ENCODE data around the gene KLHDC9. TPM values are rescaled to one million over a fixed set of nuclear protein-coding genes. Genes with fewer than 3 reads are reported as not detected.

The KLHDC9 gene
- polyA plus RNA-seq, 1 donor (not counting 4 experiments of a cell fraction or from before 2014, with no cell fraction given): 0.54 TPM

GRCh38 chr1:161051219-161051618 is 46.9 kb upstream of the KLHDC9 start:
- FAIRE-seq (no peak), DNase-seq (ENCODE audit: low read depth, low spot score) (no peak)
- no peaks in the 10 kb centered on the region for H3K9me1 ChIP-seq (ENCODE audit: control insufficient read depth, extremely low read depth, insufficient read depth, low read length)
- no peaks in the 10 kb centered on the region for H3K79me2 ChIP-seq (ENCODE audit: control insufficient read depth, insufficient read depth, low read length)
- no peak overlapping the region for H3K4me3 ChIP-seq (ENCODE audit: control insufficient read depth in 2 of 3, extremely low read depth in 1 of 3, insufficient read depth in 2 of 3, low read depth in 1 of 3, low read length in 3 of 3)
- dilution Hi-C loops (cut with MboI; ENCODE audit: extremely low pct_ligation_motif_present, low sequenced_read_pairs): no loop called here
- peaks cover 9% of the 10 kb centered on the region for H3K9me3 ChIP-seq (ENCODE audit: control insufficient read depth, low read depth, low read length)
- no peak overlapping the region for H3K4me2 ChIP-seq (ENCODE audit: control insufficient read depth, extremely low read depth, insufficient read depth, low read depth, low read length)
- no peak overlapping the region for H3K9ac ChIP-seq (ENCODE audit: control insufficient read depth, extremely low read depth, insufficient read depth, low read length)
- no peaks in the 10 kb centered on the region for H4K20me1 ChIP-seq (ENCODE audit: control insufficient read depth, extremely low read depth, insufficient read depth, low read length)
- peaks cover 7% of the 10 kb centered on the region for H3K4me1 ChIP-seq (ENCODE audit: control insufficient read depth, extremely low read depth, insufficient read depth, low read length)
- H2AFZ ChIP-seq (ENCODE audit: control insufficient read depth, low read length): no peak overlapping the region
- H3K27me3 ChIP-seq (ENCODE audit: control insufficient read depth, extremely low read depth, insufficient read depth, low read length): no peaks in the 10 kb centered on the region
- no peak overlapping the region for H3K27ac ChIP-seq (ENCODE audit: control insufficient read depth, insufficient read depth, low read length)
- TF ChIP-seq CTCF (optimal IDR thresholded peaks at IDR 0.05 in 1 of 3, IDR thresholded peaks at IDR 0.05 in 1 of 3, conservative IDR thresholded peaks at IDR 0.05 in 1 of 3; ENCODE audit: extremely low read depth in 1 of 3, insufficient read depth in 2 of 3, low read length in 3 of 3): no peak
- no peak for TF ChIP-seq EZH2 (IDR thresholded peaks at IDR 0.05; ENCODE audit: low read length)
- H3K36me3 ChIP-seq (ENCODE audit: control insufficient read depth in 2 of 2, extremely low read depth in 1 of 2, insufficient read depth in 2 of 2, low read length in 2 of 2): no peaks in the 10 kb centered on the region

GRCh38 chr1:161052899-161053298 is 45.3 kb upstream of the KLHDC9 start:
- no peaks in the 10 kb centered on the region for H3K9me1 ChIP-seq (ENCODE audit: control insufficient read depth, extremely low read depth, insufficient read depth, low read length)
- no peaks in the 10 kb centered on the region for H3K79me2 ChIP-seq (ENCODE audit: control insufficient read depth, insufficient read depth, low read length)
- dilution Hi-C loops (cut with MboI; ENCODE audit: extremely low pct_ligation_motif_present, low sequenced_read_pairs): no loop called here
- no peaks in the 10 kb centered on the region for H3K4me1 ChIP-seq (ENCODE audit: control insufficient read depth, extremely low read depth, insufficient read depth, low read length)
- H3K4me2 ChIP-seq (ENCODE audit: control insufficient read depth, extremely low read depth, insufficient read depth, low read depth, low read length): no peak overlapping the region
- H2AFZ ChIP-seq (ENCODE audit: control insufficient read depth, low read length): no peak overlapping the region
- H4K20me1 ChIP-seq (ENCODE audit: control insufficient read depth, extremely low read depth, insufficient read depth, low read length): no peaks in the 10 kb centered on the region
- H3K27ac ChIP-seq (ENCODE audit: control insufficient read depth, insufficient read depth, low read length): no peak overlapping the region
- FAIRE-seq (no peak), DNase-seq (ENCODE audit: low read depth, low spot score) (no peak)
- H3K36me3 ChIP-seq (ENCODE audit: control insufficient read depth in 2 of 2, extremely low read depth in 1 of 2, insufficient read depth in 2 of 2, low read length in 2 of 2): no peaks in the 10 kb centered on the region
- H3K9me3 ChIP-seq (ENCODE audit: control insufficient read depth, low read depth, low read length): peaks cover 9% of the 10 kb centered on the region
- no peak for TF ChIP-seq EZH2 (IDR thresholded peaks at IDR 0.05; ENCODE audit: low read length)
- no peak for TF ChIP-seq CTCF (optimal IDR thresholded peaks at IDR 0.05 in 1 of 3, IDR thresholded peaks at IDR 0.05 in 1 of 3, conservative IDR thresholded peaks at IDR 0.05 in 1 of 3; ENCODE audit: extremely low read depth in 1 of 3, insufficient read depth in 2 of 3, low read length in 3 of 3)
- no peak overlapping the region for H3K9ac ChIP-seq (ENCODE audit: control insufficient read depth, extremely low read depth, insufficient read depth, low read length)
- no peak overlapping the region for H3K4me3 ChIP-seq (ENCODE audit: control insufficient read depth in 2 of 3, extremely low read depth in 1 of 3, insufficient read depth in 2 of 3, low read depth in 1 of 3, low read length in 3 of 3)
- no peaks in the 10 kb centered on the region for H3K27me3 ChIP-seq (ENCODE audit: control insufficient read depth, extremely low read depth, insufficient read depth, low read length)
